H9 (cell line): Measurements from ENCODE around the gene IRF2BP1. TPM values are rescaled to one million over a fixed set of nuclear protein-coding genes. Genes with fewer than 3 reads are reported as not detected.
A peak's percentile ranks its signal among the peaks of the same experiment; 100 is the strongest.

Experiments
- DNase-seq: peaks from one replicate; pipeline ENCODE4 v3.0.0-alpha.2; 2017
- H2AFZ ChIP-seq: one replicate; pipeline ENCODE4 v1.6.1; 2013; ENCODE audit warnings: mild to moderate bottlenecking, low read length, control low read depth, moderate library complexity
- H2AK5ac ChIP-seq: 2 replicates; pipeline ENCODE4 v1.6.1; 2013; ENCODE audit warnings: low read length, control low read depth, mixed read lengths; ENCODE audit not compliant: insufficient read length
- H2BK120ac ChIP-seq: one replicate; pipeline ENCODE4 v1.6.1; 2013; ENCODE audit warnings: low read depth, mild to moderate bottlenecking, low read length, control low read depth, inconsistent platforms; ENCODE audit not compliant: poor library complexity, severe bottlenecking
- H2BK12ac ChIP-seq: 2 replicates; pipeline ENCODE4 v1.6.1; 2013; ENCODE audit warnings: low read length, control low read depth, mixed read lengths, low read depth; ENCODE audit not compliant: insufficient read length
- H2BK15ac ChIP-seq: 2 replicates; pipeline ENCODE4 v1.6.1; 2013; ENCODE audit warnings: low read depth, low read length, control low read depth
- H2BK20ac ChIP-seq: one replicate; pipeline ENCODE4 v1.6.1; 2013; ENCODE audit warnings: low read depth, mild to moderate bottlenecking, low read length, control low read depth, inconsistent platforms; ENCODE audit not compliant: poor library complexity, severe bottlenecking
- H2BK5ac ChIP-seq: 2 replicates; pipeline ENCODE4 v1.6.1; 2013; ENCODE audit warnings: low read length, control low read depth, mixed read lengths; ENCODE audit not compliant: insufficient read length
- H3K14ac ChIP-seq: 2 replicates; pipeline ENCODE4 v1.6.1; 2013; ENCODE audit warnings: low read length, control low read depth; ENCODE audit not compliant: insufficient read depth
- H3K18ac ChIP-seq: 2 replicates; pipeline ENCODE4 v1.6.1; 2013; ENCODE audit warnings: low read depth, mild to moderate bottlenecking, mixed read lengths, low read length, control low read depth; ENCODE audit not compliant: insufficient read length
- H3K23ac ChIP-seq: 2 replicates; pipeline ENCODE4 v1.6.1; 2013; ENCODE audit warnings: low read length, control low read depth, mixed read lengths, low read depth; ENCODE audit not compliant: insufficient read length
- H3K23me2 ChIP-seq: 2 replicates; pipeline ENCODE4 v1.6.1; 2013; ENCODE audit warnings: low read depth, mild to moderate bottlenecking, mixed read lengths, low read length, control low read depth; ENCODE audit not compliant: insufficient read length, poor library complexity, severe bottlenecking
- H3K27ac ChIP-seq: 2 replicates; pipeline ENCODE4 v1.5.1; 2013; ENCODE audit warnings: low read length, control low read depth, mixed read lengths, low read depth; ENCODE audit not compliant: insufficient read length
- H3K27me3 ChIP-seq: 2 replicates; pipeline ENCODE4 v1.6.1; 2013; ENCODE audit warnings: low read length, control low read depth, inconsistent platforms; ENCODE audit not compliant: insufficient read depth
- H3K4ac ChIP-seq: 2 replicates; pipeline ENCODE4 v1.6.1; 2013; ENCODE audit warnings: low read depth, mild to moderate bottlenecking, control low read depth, inconsistent platforms, low read length, moderate library complexity
- H3K4me1 ChIP-seq: 2 replicates; pipeline ENCODE4 v1.6.1; 2013; ENCODE audit warnings: low read length, control low read depth, inconsistent platforms; ENCODE audit not compliant: insufficient read depth
- H3K4me2 ChIP-seq: 2 replicates; pipeline ENCODE4 v1.6.1; 2013; ENCODE audit warnings: low read length, control low read depth, mixed read lengths; ENCODE audit not compliant: insufficient read length, insufficient read depth
- H3K56ac ChIP-seq: 2 replicates; pipeline ENCODE4 v1.6.1; 2013; ENCODE audit warnings: low read depth, mild to moderate bottlenecking, mixed read lengths, low read length, control low read depth; ENCODE audit not compliant: insufficient read length
- H3K79me1 ChIP-seq: 2 replicates; pipeline ENCODE4 v1.6.1; 2013; ENCODE audit warnings: low read depth, mild to moderate bottlenecking, moderate library complexity, low read length, control low read depth, inconsistent platforms; ENCODE audit not compliant: insufficient read depth, poor library complexity, severe bottlenecking
- H3K79me2 ChIP-seq: 2 replicates; pipeline ENCODE4 v1.6.1; 2013; ENCODE audit warnings: low read length, control low read depth, inconsistent platforms; ENCODE audit not compliant: insufficient read depth
- H3K9ac ChIP-seq: 2 replicates; pipeline ENCODE4 v1.6.1; 2013; ENCODE audit warnings: low read length, control low read depth, mixed read lengths; ENCODE audit not compliant: insufficient read length; ENCODE audit errors: extremely low read depth
- H3K9me3 ChIP-seq: one replicate; pipeline ENCODE4 v1.6.1; 2013; ENCODE audit warnings: low read depth, low read length, inconsistent platforms; ENCODE audit not compliant: control insufficient read depth
- H3T11ph ChIP-seq: one replicate; pipeline ENCODE4 v1.6.1; 2013; ENCODE audit warnings: mild to moderate bottlenecking, low read length, control low read depth, inconsistent platforms
- H4K20me1 ChIP-seq: one replicate; pipeline ENCODE4 v1.6.1; 2013; ENCODE audit not compliant: control insufficient read depth, insufficient read length, insufficient read depth
- H4K5ac ChIP-seq: 2 replicates; pipeline ENCODE4 v1.6.1; 2013; ENCODE audit warnings: low read depth, mild to moderate bottlenecking, mixed read lengths, low read length, control low read depth; ENCODE audit not compliant: insufficient read length
- H4K8ac ChIP-seq: replicated peaks from 2 replicates; pipeline ENCODE4 v1.6.1; 2013; ENCODE audit warnings: low read length, control low read depth, mixed read lengths, low read depth; ENCODE audit not compliant: insufficient read length
- H4K91ac ChIP-seq: 2 replicates; pipeline ENCODE4 v1.6.1; 2013; ENCODE audit warnings: low read depth, mild to moderate bottlenecking, moderate library complexity, mixed read lengths, low read length, control low read depth; ENCODE audit not compliant: insufficient read length
- H3K27ac Mint-ChIP-seq, 3 experiments: 2 replicates in 2 of 3; 3 replicates in 1 of 3; pipeline ENCODE4 v1.8.0; 2020 to 2021; ENCODE audit warnings: mixed read lengths in 3 of 3, mild to moderate bottlenecking in 1 of 3, moderate library complexity in 1 of 3
- H3K27me3 Mint-ChIP-seq: 2 replicates; pipeline ENCODE4 v1.8.0; 2021; ENCODE audit warnings: low read depth, mild to moderate bottlenecking, moderate library complexity, mixed read lengths
- H3K36me3 Mint-ChIP-seq, 3 experiments: 2 replicates in 2 of 3; 3 replicates in 1 of 3; pipeline ENCODE4 v1.8.0; 2020 to 2021; ENCODE audit warnings: low read depth in 3 of 3, mixed read lengths in 3 of 3; ENCODE audit not compliant: insufficient read depth in 1 of 3
- H3K4me1 Mint-ChIP-seq, 2 experiments: 2 replicates each; pipeline ENCODE4 v1.8.0; 2020; ENCODE audit warnings: mixed read lengths in 2 of 2
- H3K4me3 Mint-ChIP-seq, 2 experiments: 2 replicates in 1 of 2; 3 replicates in 1 of 2; pipeline ENCODE4 v1.8.0; 2020 to 2021; ENCODE audit warnings: mild to moderate bottlenecking in 2 of 2, mixed read lengths in 2 of 2, moderate library complexity in 1 of 2
- H3K9me3 Mint-ChIP-seq, 2 experiments: 2 replicates in 1 of 2; 3 replicates in 1 of 2; pipeline ENCODE4 v1.8.0; 2020; ENCODE audit warnings: mild to moderate bottlenecking in 2 of 2, mixed read lengths in 2 of 2, moderate library complexity in 1 of 2
- WGBS: extraction: QIAGEN DNeasy Blood & Tissue Kit; methylation state at CpG from one replicate; pipeline ENCODE4 v1.1.7; 2013; ENCODE audit warnings: missing lambda C conversion rate, low lambda C conversion rate, mixed read lengths; ENCODE audit not compliant: insufficient read length; ENCODE audit errors: extremely low coverage; 5-methylcytosine and 5-hydroxymethylcytosine counted together
- total RNA-seq: library from RNA; stranded (reverse); gene quantifications from 2 replicates; pipeline ENCODE4 v1.2.1, GENCODE V29; 2021
- TF ChIP-seq, protein P1 (sequence below): fragments of 200-600 bp; sonication (generic); conservative IDR thresholded peaks from 3 replicates; pipeline ENCODE4 v1.8.0; 2021; ENCODE audit warnings: antibody characterized with exemption, mild to moderate bottlenecking

IRF2BP1 gene
- total RNA-seq, 1 experiment from 2014 or later, result 28.2 TPM

DNA sequence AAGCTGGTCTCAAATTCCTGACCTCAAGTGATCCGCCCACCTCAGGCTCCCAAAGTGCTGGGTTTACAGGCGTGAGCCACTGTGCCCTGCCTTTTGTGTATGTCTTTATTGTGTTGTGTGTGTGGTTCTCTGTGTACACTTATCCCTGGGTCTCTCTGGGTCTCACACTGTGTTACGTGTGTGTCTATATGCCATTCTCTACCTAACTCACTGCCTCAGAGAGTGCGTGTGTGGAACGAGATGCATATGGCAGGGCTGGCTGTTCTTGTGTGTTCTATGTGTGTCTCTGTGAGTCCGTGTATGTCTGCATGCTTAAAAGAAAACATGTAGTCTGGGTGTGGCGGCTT lies 11.3 kb downstream of the IRF2BP1 start:
- Mint-ChIP-seq H3K27ac (peak overlapping the region in 1 of 3 experiments; percentile 24; a peak in 2 of 7 replicates), H3K4me3 (0 out of 5 replicates have a peak overlapping the region, but pooled peaks of 1 of the 2 experiments have one; percentile 5), H3K36me3 (peaks cover 8 to 26% (median 20%) of the 10 kb centered on the region in 3 experiments; a peak in 6 of 7 replicates), H3K4me1 (peaks cover 24 to 38% of the 10 kb centered on the region in 2 experiments), H3K9me3 (no peaks in the 10 kb centered on the region), H3K27me3 (no peaks in the 10 kb centered on the region; the same call in 1 of the 2 replicates)
- no peaks in the 10 kb centered on the region for H3K27me3 ChIP-seq
- H4K5ac ChIP-seq, result no peak overlapping the region
- no peaks in the 10 kb centered on the region for H3K4me1 ChIP-seq
- H3K79me2 ChIP-seq, result no peaks in the 10 kb centered on the region
- H3K14ac ChIP-seq, result no peak overlapping the region
- H3K27ac ChIP-seq, result no peak overlapping the region
- no peak overlapping the region for H3K4me2 ChIP-seq
- no peak overlapping the region for H2BK12ac ChIP-seq
- H3T11ph ChIP-seq, result no peak overlapping the region
- no peak overlapping the region for H3K56ac ChIP-seq
- WGBS, result no CpG with 5 or more reads among the region's 7 CpGs
- H3K9me3 ChIP-seq, result no peaks in the 10 kb centered on the region
- no peak overlapping the region for H4K91ac ChIP-seq
- TF ChIP-seq, protein P1, sequence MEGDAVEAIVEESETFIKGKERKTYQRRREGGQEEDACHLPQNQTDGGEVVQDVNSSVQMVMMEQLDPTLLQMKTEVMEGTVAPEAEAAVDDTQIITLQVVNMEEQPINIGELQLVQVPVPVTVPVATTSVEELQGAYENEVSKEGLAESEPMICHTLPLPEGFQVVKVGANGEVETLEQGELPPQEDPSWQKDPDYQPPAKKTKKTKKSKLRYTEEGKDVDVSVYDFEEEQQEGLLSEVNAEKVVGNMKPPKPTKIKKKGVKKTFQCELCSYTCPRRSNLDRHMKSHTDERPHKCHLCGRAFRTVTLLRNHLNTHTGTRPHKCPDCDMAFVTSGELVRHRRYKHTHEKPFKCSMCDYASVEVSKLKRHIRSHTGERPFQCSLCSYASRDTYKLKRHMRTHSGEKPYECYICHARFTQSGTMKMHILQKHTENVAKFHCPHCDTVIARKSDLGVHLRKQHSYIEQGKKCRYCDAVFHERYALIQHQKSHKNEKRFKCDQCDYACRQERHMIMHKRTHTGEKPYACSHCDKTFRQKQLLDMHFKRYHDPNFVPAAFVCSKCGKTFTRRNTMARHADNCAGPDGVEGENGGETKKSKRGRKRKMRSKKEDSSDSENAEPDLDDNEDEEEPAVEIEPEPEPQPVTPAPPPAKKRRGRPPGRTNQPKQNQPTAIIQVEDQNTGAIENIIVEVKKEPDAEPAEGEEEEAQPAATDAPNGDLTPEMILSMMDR, result no peak
- H3K4ac ChIP-seq, result no peak overlapping the region
- no peak overlapping the region for H3K9ac ChIP-seq
- no peak overlapping the region for H2BK5ac ChIP-seq
- DNase-seq, result no peak
- H2AK5ac ChIP-seq, result no peak overlapping the region
- no peak overlapping the region for H2BK120ac ChIP-seq
- H4K20me1 ChIP-seq, result peaks cover 3% of the 10 kb centered on the region
- no peak overlapping the region for H2AFZ ChIP-seq
- no peak overlapping the region for H3K18ac ChIP-seq
- no peak overlapping the region for H2BK20ac ChIP-seq
- H3K23ac ChIP-seq, result no peak overlapping the region
- no peak overlapping the region for H2BK15ac ChIP-seq
- H3K23me2 ChIP-seq, result peaks cover 3% of the 10 kb centered on the region
- H4K8ac ChIP-seq, result no peak overlapping the region
- no peaks in the 10 kb centered on the region for H3K79me1 ChIP-seq
